Measurements from ENCODE around the gene PANK1.

PANK1 gene

DNA sequence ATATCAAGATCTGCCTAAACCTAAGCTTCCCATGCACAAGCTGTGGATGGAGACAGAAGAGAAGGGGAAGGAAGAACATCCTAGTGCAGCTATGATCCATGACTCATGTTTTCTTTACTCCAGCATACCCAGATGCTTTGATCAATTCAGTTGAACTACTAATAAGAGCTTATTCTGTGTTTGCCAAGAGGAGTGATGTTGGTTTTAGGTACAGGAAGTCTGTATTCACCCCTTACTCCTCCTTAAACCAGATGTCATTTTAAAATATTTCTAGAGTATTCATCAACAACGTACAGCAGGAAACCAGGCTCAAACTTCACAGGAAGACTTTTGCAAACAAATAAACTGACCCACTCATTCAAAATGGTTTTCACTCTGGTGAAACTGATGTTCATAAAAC is 29.2 kb downstream of the PANK1 start:
- DNase-seq (ENCODE audit: low spot score): no peak

DNA sequence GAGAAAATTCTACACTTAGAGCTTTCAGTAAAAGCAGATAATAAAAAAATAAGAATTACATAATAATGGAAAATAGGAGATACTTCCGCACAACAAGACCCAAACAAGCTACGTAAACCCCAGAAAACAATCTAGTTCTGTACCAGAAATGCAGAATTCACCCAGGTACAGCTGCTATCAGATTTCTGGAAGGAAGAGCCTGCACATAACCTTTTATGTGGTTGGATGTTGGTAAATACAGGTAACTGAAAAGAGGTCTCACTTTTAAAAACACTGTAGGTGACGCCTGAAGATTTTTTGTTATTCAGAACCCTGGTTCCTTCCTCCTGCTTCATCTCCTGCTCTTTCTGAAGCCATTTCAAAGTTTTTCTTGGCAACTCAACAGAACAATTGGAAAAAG is 29.9 kb downstream of the PANK1 start:
- no peak for DNase-seq (ENCODE audit: low spot score)

DNA sequence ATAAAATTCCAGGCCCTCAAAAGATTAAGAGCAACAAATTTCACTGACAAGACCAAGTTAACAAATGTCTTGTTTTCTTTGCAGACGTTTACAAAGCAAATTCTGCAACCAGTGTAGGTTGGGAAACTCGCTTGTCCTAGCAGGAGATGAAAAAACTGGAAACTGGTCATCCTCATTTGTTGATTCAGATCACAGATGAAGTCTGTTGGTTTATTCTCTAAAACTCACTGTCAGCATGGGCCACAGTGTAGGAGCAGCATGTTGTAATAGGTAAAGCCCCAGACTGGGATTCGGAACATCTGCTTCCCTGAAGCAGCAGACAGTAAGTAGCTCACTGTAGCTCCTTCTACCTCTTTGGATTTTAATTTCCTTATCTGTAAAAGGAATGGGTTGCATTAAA is 31.5 kb downstream of the PANK1 start:
- DNase-seq (ENCODE audit: low spot score): no peak

DNA sequence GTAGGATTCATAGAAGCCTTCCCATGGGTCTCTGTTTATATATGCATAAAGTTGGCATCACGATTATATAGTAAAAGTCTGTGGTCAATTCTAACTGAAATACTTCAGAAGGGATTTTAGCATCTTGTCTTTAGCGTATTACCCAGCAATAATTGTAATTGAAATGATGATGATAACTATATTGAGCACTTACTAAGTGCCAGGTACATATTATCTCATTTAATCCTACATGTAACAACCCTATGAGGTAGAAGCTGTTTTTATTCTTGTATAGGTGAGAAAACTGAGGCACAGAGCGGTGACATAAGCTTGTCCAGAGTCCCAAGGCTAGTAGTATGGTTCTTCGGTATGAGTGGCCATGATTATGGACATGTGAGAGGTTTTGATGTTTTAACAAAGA is 33.8 kb downstream of the PANK1 start:
- no peak for DNase-seq (ENCODE audit: low spot score)

DNA sequence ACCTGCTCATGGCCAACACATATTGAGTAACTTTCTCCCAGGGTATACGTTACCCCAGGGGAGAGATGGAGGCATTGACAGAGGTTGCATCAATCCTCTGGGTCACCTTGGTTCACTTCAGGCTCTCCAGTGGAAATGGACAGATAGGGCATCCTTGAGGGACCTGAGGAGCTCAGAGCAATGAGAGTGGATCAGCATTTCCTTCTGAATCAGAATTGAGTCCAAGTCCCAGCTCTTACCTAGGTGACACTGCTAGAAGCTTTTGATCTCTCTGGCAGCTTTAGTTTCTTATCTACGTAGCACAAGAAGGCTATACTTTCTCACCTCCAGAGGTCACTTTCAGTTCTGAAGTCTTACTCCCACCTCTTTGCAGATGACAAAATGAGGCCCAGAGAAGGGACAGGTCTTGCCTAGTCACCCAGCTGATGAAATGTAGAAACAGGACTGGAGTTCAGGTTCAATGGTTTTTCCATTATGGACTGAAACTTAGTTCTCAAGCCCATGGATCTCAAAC is 35.2 kb downstream of the PANK1 start:
- DNase-seq (ENCODE audit: low spot score): no peak

DNA sequence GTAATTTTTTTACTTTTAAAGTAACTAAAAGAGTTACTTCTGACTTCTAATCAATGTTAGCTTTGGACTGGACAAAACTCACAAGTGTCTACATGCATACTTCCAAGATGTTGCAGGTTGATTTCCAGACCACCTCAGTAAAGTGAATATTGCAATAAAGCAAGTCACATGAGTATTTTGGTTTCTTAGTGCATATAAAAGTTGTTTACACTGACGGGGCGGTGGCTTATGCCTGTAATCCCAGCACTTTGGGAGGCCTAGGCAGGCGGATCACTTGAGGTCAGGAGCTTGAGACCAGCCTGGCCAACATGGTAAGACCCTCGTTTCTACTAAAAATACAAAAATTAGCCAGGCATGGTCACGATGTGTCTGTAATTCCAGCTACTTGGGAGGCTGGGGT is 40.8 kb downstream of the PANK1 start:
- no peak for DNase-seq (ENCODE audit: low spot score)

DNA sequence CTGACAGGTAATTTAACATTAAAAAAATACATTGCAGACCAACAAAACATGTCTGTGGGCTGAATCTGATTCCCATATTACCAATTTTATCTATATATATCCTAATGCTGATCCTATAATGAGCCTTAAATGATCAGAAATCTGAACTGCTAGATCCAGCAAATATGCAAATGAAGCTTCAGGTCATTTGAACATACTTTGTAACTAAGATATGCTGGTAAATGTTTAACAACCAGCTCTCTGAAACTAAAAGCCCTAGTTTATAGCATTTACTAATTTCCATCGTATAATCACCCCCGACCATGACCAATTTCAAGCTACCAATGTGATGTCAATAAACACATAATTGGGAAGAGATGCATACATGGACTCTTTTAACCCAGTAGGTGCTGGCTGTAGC is 42.1 kb downstream of the PANK1 start:
- DNase-seq (ENCODE audit: low spot score): no peak

DNA sequence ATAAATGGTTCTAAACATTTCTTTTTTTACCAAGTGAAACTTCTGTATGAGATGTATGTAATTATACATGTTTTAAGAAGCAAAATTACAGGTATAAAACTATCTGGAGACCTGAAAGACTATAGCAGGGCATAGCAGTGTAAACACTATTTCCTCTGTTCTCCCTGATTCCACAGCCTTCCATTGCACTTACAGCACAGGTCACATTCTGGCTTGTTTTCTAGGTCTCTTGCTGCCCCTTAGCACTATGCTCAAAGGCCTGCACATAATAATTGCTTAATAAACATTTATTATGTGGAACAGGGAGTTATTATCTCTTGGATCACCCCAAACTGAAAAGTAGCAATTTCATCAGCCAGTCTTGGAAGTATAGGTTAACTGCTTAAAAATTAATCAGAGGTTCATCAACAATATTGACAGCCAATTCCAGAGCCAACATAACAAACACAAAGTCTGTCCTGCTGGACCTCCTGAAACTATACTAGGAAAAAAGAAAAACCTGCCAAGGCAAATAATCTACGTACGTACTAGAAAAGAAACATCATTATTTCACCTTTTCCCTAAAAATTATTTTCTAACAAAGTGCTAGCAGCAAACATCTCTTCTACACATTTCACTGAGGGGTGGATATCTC is 43.2 kb downstream of the PANK1 start:
- no peak for DNase-seq (ENCODE audit: low spot score)

DNA sequence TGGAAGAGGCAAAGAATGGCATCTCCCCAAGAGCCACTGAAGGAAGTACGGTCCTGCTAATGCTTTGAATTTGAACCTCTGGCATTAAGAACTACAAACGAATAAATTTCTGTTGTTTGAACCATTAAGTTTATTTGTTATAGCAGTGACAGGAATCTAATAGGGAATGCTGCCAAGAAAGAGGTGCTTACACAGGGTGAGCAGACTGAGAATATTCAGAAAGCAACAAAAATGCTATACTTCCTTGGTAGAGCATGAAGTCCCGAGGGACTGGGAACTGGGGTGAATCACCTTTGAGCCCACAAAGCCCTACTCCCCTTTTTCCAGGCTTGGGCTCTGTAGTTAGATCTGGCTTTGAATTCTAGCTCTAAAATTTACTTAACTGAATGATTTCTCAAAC is 45.0 kb downstream of the PANK1 start:
- DNase-seq (ENCODE audit: low spot score): no peak

DNA sequence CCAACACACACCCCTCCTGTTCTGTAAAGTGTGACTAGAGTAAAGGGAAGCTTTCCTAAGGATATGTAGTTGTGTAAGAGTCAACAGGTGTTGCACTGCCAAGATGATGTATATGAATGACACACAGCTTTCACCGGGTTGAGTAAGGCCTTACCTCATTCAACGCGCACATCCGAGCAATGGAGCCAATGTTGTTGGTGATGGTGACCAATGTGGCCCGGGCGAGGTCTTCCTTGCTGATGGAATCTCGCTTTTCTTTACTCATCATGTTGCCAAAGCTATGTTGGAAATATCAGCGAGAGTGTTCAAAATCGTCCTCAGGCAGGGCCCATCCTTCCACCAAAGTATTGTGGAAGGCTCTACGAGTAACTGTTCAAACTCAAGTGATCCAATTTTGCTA is 52.0 kb downstream of the PANK1 start:
- no peak for DNase-seq (ENCODE audit: low spot score)

DNA sequence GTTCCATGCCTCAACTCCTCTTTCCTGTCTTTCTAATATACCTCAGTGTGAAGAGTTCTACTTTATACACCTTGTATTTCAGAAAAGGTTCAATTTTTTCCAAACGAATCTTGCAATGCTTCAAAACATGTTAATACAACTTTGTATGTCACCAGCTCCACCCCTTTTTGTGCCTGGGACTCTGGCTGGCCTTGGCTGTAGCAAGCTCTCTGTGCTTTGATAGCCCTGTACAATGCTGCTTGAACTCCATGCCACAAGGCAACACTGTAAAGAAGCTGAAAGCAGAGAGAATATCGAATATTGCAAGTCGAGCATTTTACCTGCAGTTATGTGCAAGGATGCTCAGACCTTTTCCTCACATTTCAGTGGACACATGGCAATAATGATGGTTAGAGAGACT is 52.5 kb downstream of the PANK1 start:
- no peak for DNase-seq (ENCODE audit: low spot score)

DNA sequence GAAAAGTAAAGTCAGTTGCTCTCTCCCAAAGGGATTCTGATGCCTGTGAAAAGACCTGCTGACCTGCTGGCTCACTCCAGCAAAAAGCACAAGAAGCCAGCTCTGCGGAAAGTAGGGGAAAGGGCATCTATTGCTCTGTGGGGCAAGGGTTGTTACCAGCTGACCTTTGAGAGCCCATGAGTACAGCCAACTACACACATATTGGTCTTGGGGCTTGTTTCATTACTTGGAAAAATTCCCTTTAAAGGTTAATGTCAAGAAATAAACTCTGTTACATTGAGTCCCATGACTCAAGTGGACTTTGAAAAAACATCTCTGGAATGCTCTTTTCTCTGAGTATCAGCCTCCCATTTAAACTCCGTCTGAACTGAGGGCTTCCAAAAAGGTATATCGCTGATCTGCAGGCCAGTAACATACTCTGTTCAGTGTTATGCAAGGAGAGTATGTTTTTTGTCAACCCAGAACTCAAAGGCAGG is 53.2 kb downstream of the PANK1 start:
- DNase-seq (ENCODE audit: low spot score): no peak

DNA sequence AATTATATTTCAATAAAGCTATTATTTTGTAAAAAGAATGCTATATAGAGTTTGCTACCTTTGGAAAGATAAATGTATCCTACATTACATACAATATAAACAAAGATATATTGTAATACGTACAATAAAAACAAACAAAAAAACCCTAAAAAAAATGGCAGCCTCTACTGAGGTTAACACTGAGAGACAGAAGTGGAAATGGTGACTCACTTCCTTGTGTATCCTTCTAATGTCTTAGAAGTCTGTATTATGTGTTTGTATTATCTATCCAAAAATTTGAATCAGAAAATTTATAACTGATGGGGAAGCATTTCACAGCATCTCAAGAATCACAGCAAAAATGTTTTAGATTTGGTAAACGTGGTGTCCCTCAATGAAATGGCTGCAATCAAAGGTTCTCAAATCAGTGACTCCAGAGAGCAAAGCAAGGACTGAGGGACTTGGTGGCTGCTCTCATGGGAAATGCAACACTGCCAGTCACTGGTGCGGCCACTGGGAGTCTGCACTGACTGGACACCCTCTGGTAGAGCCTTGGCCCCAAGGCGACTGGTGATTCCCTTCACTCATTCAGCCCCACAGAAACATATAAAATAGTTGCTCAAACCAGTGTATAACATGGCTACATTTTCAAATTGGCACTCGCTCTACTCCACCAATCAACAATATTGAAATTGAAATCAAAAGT is 53.8 kb downstream of the PANK1 start:
- no peak for DNase-seq (ENCODE audit: low spot score)

DNA sequence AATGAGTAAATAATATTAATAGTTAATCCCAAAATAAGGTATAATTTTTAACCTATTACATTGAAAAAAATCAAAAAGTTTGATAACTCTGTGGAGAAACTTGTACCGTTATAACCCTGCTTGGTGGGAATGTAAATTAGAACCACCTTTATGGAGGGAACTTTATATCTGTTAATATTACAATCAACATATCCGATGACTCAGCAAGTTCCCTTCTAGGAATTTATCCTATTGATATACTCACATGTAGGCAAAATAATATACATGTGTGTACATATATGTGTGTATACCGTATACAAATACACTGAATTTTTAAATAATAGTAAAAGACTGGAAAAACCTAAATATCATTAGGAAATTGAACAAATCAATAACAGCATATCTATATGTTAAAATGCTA is 54.7 kb downstream of the PANK1 start:
- DNase-seq (ENCODE audit: low spot score): no peak

DNA sequence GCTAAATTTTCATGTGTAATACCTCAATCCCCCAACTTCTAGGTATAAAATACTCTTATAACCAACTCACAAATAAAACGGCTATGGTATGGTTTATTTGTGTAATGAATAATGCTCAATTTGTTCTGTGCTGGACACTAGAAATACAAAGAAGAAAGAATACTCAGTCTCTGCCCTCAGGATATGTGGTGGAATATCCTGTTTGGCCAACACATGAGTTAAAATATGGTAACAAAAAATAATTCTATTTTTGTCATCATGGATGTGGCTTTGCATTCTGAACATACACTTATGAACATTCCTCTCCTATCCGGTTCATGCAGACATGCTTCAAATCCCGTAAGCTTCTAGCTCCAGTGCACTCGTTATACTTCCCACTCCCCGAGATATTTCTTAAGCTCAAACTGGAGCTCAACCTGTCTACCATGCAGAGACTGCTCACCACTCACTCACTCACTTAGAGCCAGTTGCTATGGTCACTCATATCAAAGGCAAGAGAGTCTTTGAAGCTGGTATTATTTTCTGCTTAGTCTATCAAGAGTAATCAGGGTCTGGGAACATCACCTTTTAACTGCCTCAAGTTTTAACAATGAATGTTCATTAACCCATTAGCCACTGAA is 55.8 kb downstream of the PANK1 start:
- DNase-seq (ENCODE audit: low spot score): no peak

DNA sequence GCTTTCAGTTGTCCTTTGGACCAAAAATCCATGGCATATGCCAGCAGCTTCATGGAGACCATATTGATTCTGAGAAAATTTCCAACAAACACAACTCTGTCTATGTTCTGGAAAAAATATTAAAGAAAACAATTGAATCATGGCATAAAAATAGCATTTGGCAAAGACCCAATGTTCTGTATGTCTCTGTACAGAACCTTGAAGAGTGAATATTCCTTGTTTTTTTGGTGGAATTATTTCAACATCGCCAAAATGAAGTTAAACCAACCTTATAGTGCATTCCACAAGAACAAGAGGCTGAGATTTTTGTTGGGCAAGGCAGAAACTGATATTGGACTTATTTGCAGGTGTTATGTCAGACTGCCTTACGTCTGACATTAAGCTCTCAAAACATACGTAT is 56.4 kb downstream of the PANK1 start:
- DNase-seq (ENCODE audit: low spot score): no peak

DNA sequence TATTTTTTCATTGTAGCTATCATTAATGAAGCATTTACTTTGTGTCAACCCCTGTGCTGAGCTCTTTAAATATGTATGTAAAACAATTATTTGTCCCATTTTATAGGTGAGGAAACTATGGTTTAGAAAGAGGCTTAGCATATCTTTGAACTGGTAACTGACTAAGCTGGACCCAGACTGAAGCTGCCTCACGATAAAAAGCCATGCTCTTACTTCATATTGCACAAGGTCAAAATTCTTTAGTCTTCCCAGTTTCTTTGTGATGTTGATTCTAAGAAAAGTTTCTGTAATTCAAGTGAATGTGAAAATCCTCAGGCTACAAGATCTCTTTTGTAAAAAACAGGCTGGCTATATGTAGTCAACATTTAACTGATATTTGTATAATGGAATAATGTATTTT is 63.0 kb downstream of the PANK1 start:
- DNase-seq (ENCODE audit: low spot score): no peak

DNA sequence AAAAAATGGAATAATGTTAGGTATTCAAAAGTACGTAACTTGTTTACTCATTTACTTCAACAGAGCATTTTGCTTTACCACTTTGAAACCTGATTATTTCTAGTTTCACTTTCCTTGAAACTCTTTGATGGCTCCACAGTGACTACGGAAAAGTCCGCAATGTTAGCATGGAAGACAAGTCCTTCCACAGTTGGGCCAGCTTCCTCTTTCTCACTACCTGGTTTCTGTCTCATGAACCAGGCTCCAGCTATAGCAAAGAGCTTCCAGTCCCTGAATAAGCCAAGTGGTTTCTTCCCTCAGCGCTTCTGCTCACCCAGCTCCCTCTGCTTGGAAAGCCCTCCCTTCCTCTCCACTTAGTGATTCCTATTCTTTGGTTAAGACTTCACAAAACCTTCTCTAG is 64.8 kb downstream of the PANK1 start:
- DNase-seq (ENCODE audit: low spot score): no peak

DNA sequence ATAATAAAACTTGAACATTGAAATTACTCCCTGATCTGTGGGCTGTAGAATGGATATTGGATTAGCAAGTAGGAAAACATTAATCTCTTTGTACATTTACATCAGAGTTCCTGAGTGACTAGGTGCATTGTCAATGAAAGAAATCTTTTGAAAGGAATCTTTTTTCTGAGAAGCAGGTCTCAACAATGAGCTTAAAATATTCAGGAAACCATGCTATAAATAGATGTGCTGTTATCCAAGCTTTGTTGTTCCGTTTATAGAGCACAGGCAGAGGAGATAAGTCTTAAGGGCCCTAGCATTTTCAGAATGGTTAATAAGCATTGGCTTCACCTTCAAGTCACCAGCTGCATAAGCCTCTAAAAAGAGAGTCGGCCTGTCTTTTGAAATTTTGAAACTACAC is 68.3 kb downstream of the PANK1 start:
- no peak for DNase-seq (ENCODE audit: low spot score)

DNA sequence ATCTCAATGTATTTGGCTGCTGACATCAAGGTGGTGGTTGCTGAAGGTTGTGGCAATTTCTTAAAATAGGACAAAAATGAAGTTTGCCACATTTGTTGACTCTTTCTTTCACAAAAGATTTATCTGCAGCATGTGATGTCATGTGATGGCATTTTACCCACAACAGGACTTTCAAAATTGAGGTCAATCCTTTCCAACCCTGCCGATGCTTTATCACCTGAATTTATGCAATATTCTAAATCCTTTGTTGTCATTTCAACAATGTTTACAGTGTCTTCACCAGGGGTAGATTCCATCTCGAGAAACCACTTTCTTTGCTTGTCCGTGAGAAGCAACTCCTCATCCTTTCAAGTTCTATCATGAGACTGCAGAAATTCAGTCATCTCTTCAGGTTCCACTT is 69.0 kb downstream of the PANK1 start:
- DNase-seq (ENCODE audit: low spot score): no peak

DNA sequence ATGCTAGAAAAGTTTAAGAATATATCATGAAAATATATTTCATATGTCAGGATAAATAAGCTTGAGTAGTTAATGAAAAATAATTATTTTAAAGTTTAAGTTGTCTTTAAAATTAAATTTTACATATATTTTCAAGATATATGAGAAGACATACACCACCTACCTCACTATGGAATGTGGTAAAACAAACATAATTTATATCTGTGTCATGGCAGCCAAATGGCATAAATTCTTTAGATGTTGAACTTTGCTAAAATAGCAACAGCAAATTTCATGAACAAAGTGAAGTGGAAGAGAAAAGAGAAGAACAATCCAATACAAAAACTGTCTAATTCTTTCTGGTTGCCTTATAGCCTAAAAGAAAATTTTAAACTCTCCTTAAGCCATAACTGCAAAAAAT is 70.0 kb downstream of the PANK1 start:
- DNase-seq (ENCODE audit: low spot score): no peak

DNA sequence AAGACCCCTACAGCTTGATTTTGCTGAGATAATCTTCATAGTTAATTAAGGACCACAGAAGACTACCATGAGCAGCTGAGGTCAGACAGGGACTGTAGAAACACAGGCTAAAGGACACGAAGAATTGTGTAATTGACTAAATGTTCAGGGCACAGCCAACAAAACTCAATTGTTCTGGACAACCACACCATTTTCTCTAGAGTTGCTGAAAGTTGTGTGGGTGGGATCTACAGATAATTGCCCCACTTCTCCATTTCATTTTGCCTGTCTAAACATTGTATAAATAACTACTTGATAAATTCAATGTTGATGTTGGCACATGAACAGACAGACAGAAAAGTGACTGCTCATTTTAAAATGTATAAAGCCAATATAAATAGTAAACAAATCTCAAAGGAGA is 70.7 kb downstream of the PANK1 start:
- no peak for DNase-seq (ENCODE audit: low spot score)

DNA sequence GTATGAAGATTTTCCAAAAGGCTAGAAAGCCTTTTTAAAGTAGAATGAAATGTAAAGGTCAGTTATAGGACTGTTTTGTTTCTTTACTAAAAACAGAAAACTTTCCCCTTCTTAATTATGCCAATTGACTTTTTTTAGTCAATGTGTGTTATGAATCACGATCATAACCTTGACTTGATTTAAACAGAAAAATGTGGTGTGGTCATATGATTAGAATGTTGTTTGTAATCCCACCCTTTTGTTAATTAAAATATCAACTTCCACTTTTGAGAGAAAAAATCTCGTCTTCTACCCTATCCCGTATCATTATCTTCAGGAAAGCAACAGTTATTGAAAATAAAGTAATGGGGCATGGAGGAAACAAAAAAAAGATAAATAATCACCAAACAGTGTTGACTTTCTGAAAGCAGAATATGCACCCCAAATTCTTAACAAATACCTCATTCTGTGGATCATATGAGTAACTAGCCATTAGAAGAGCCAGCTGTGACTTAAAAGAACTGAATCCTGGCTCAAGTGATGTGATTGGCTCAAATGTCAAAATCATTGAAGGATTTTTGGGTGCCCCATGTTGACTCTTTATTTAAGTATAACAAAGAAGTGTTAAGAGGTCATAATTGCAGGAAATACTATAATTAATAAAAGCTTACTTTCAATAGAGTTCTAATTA is 77.3 kb downstream of the PANK1 start:
- no peak for DNase-seq (ENCODE audit: low spot score)

All from cerebellar cortex (tissue), 1 donor.